HepG2 (cell line): ENCODE data around the gene STIM1. TPM values are rescaled to one million over a fixed set of nuclear protein-coding genes. Genes with fewer than 3 reads are reported as not detected.
A peak's percentile ranks its signal among the peaks of the same experiment; 100 is the strongest.

Source experiments
- AGO1 ChIP-seq: fragments of 200-400 bp; formaldehyde crosslinking; IDR thresholded peaks from 2 replicates; pipeline ENCODE4 v1.6.1; 2017; ENCODE audit warnings: mild to moderate bottlenecking, low read depth, low read length, moderate library complexity; ENCODE audit not compliant: poor library complexity, severe bottlenecking
- CAMTA2 ChIP-seq: sonication (generic); formaldehyde crosslinking; IDR thresholded peaks from 2 replicates; pipeline ENCODE4 v1.4.0; 2020; ENCODE audit warnings: mild to moderate bottlenecking, missing genetic modification reagents, borderline replicate concordance
- DBP ChIP-seq: sonication (generic); formaldehyde crosslinking; IDR thresholded peaks from 2 replicates; pipeline ENCODE4 v1.4.0; 2020; ENCODE audit warnings: missing genetic modification reagents; ENCODE audit errors: not compliant biosample characterization
- EED ChIP-seq: sonication (generic); formaldehyde crosslinking; IDR thresholded peaks from 2 replicates; pipeline ENCODE4 v1.5.0; 2020; ENCODE audit warnings: mild to moderate bottlenecking, missing genetic modification reagents
- ELF1 ChIP-seq: sonication (generic); formaldehyde crosslinking; IDR thresholded peaks from 2 replicates; pipeline ENCODE4 v1.4.0; 2020; ENCODE audit warnings: missing genetic modification reagents
- GZF1 ChIP-seq: sonication (generic); formaldehyde crosslinking; IDR thresholded peaks from 2 replicates; pipeline ENCODE4 v1.5.1; 2020; ENCODE audit warnings: mild to moderate bottlenecking, missing genetic modification reagents
- HDAC2 ChIP-seq: sonication (generic); formaldehyde crosslinking; IDR thresholded peaks from 2 replicates; pipeline ENCODE4 v1.4.0; 2020; ENCODE audit warnings: missing genetic modification reagents
- IKZF1 ChIP-seq: fragments of 450-650 bp; IDR thresholded peaks from 2 replicates; pipeline ENCODE4 v1.7.1; 2016
- IRF2 ChIP-seq: IDR thresholded peaks from 2 replicates; pipeline ENCODE4 v1.6.1; 2018; ENCODE audit warnings: missing genetic modification reagents, missing compliant biosample characterization
- KAT7 ChIP-seq: IDR thresholded peaks from 2 replicates; pipeline ENCODE4 v1.6.1; 2018; ENCODE audit warnings: borderline replicate concordance, missing compliant biosample characterization
- KDM6A ChIP-seq: IDR thresholded peaks from 2 replicates; pipeline ENCODE4 v1.6.1; 2016; ENCODE audit warnings: low read depth
- MAFF ChIP-seq: IDR thresholded peaks from 2 replicates; pipeline ENCODE4 v1.6.1; 2011; ENCODE audit warnings: low read depth, low read length, improper control_type of control experiment
- MIXL1 ChIP-seq: IDR thresholded peaks from 2 replicates; pipeline ENCODE4 v1.6.1; 2016
- NR2F1 ChIP-seq, 2 experiments: fragments of 450-650 bp in 1 of 2; formaldehyde crosslinking in 1 of 2; IDR thresholded peaks; 2 replicates each; pipeline versions ENCODE4 v1.5.0 to v1.6.1; 2016 to 2020; ENCODE audit warnings: mild to moderate bottlenecking in 1 of 2, missing compliant biosample characterization in 1 of 2, missing genetic modification reagents in 1 of 2, moderate library complexity in 1 of 2
- PLSCR1 ChIP-seq: sonication (generic); formaldehyde crosslinking; IDR thresholded peaks from 2 replicates; pipeline ENCODE4 v1.5.0; 2020; ENCODE audit warnings: missing genetic modification reagents, mild to moderate bottlenecking, borderline replicate concordance
- RARA ChIP-seq: IDR thresholded peaks from 2 replicates; pipeline ENCODE4 v1.6.1; 2016; ENCODE audit warnings: missing genetic modification reagents, missing compliant biosample characterization
- SATB2 ChIP-seq: sonication (generic); formaldehyde crosslinking; IDR thresholded peaks from 2 replicates; pipeline ENCODE4 v1.5.0; 2020; ENCODE audit warnings: missing genetic modification reagents
- SNRNP70 ChIP-seq: fragments of 200-400 bp; formaldehyde crosslinking; IDR thresholded peaks from 2 replicates; pipeline ENCODE4 v1.6.1; 2017; ENCODE audit warnings: mild to moderate bottlenecking, low read depth, low read length, moderate library complexity
- SP1 ChIP-seq, 2 experiments: fragments of 450-650 bp in 1 of 2; sonication (generic) in 1 of 2; formaldehyde crosslinking in 1 of 2; IDR thresholded peaks; 2 replicates each; pipeline versions ENCODE4 v1.4.0 to v1.6.1; 2016 to 2020; ENCODE audit warnings: missing genetic modification reagents in 1 of 2
- SRY ChIP-seq: sonication (generic); formaldehyde crosslinking; IDR thresholded peaks from 2 replicates; pipeline ENCODE4 v1.8.0; 2022; ENCODE audit warnings: mild to moderate bottlenecking, missing genetic modification reagents
- STAT5B ChIP-seq: sonication (generic); formaldehyde crosslinking; IDR thresholded peaks from 2 replicates; pipeline ENCODE4 v1.4.0; 2020; ENCODE audit warnings: missing genetic modification reagents
- TFDP2 ChIP-seq: sonication (generic); formaldehyde crosslinking; IDR thresholded peaks from 2 replicates; pipeline ENCODE4 v1.4.0; 2020; ENCODE audit warnings: missing genetic modification reagents
- TFE3 ChIP-seq: IDR thresholded peaks from 2 replicates; pipeline ENCODE4 v1.6.1; 2016
- ZBTB3 ChIP-seq: sonication (generic); formaldehyde crosslinking; IDR thresholded peaks from 2 replicates; pipeline ENCODE4 v1.4.0; 2020; ENCODE audit warnings: low read depth, mild to moderate bottlenecking, moderate library complexity, missing genetic modification reagents, borderline replicate concordance
- ZC3H4 ChIP-seq: sonication (generic); formaldehyde crosslinking; IDR thresholded peaks from 2 replicates; pipeline ENCODE4 v1.4.0; 2020; ENCODE audit warnings: missing genetic modification reagents, borderline replicate concordance
- ZKSCAN5 ChIP-seq: sonication (generic); formaldehyde crosslinking; IDR thresholded peaks from 2 replicates; pipeline ENCODE4 v1.5.1; 2020; ENCODE audit warnings: mild to moderate bottlenecking, missing genetic modification reagents
- ZMYM3 ChIP-seq: sonication (generic); formaldehyde crosslinking; IDR thresholded peaks from 2 replicates; pipeline ENCODE4 v1.5.1; 2020; ENCODE audit warnings: mild to moderate bottlenecking, missing genetic modification reagents
- ZNF530 ChIP-seq: sonication (generic); formaldehyde crosslinking; IDR thresholded peaks from 2 replicates; pipeline ENCODE4 v1.5.0; 2020; ENCODE audit warnings: low read depth, mild to moderate bottlenecking, missing genetic modification reagents
- ZNF615 ChIP-seq: sonication (generic); formaldehyde crosslinking; IDR thresholded peaks from 2 replicates; pipeline ENCODE4 v1.5.0; 2020; ENCODE audit warnings: mild to moderate bottlenecking, missing genetic modification reagents, borderline replicate concordance
- polyA plus RNA-seq, 8 experiments: library from polyadenylated mRNA; depleted of rRNA in 3 of 8; stranded (reverse) in 7 of 8; unstranded in 1 of 8; fragments of >200 nt; fragmentation: Illumina TruSeq in 4 of 8; extraction: Trizol in 4 of 8; gene quantifications; 2 replicates each; pipeline versions ENCODE4 v1.2.1 to v1.2.3, GENCODE V29; 2011 to 2016; ENCODE audit warnings: low read depth in 4 of 8, missing spikeins in 1 of 8, mixed read lengths in 1 of 8; ENCODE audit not compliant: insufficient read depth in 1 of 8
- total RNA-seq, 5 experiments: library from RNA; depleted of rRNA; stranded (reverse); fragments of >200 nt; fragmentation: Illumina TruSeq; extraction: Trizol; gene quantifications; 2 replicates each; pipeline ENCODE4 v1.2.3, GENCODE V29; 2016; ENCODE audit warnings: low read depth in 1 of 5

STIM1 gene
- total and polyA plus RNA-seq, 2 of the 13 experiments (the other 11 are each of a cell fraction or from before 2014, with no cell fraction given): 19.2 to 28.5 TPM

- peak; percentile 35; the same call in 1 of the 2 replicates for TF ChIP-seq ZBTB3 (CRISPR knock-in tag)
- no peak for TF ChIP-seq SATB2
- no peak for TF ChIP-seq EED (CRISPR knock-in tag)
- no peak for TF ChIP-seq MIXL1 (CRISPR knock-in tag)
- no peak for TF ChIP-seq DBP (CRISPR knock-in tag)
- TF ChIP-seq ZNF615 (CRISPR knock-in tag): no peak
- TF ChIP-seq ELF1 (CRISPR knock-in tag): no peak
- TF ChIP-seq SRY: no peak
- TF ChIP-seq HDAC2 (CRISPR knock-in tag): peak; percentile 48; the same call in 1 of the 2 replicates
- no peak for TF ChIP-seq STAT5B (CRISPR knock-in tag)
- peak; percentile 70; the same call in 1 of the 2 replicates for TF ChIP-seq KAT7 (CRISPR knock-in tag)
- no peak for TF ChIP-seq GZF1 (CRISPR knock-in tag)
- TF ChIP-seq IKZF1: no peak
- TF ChIP-seq NR2F1 (CRISPR knock-in tag; IDR thresholded peaks at IDR 0.05): no peak
- TF ChIP-seq ZNF530 (CRISPR knock-in tag): no peak
- TF ChIP-seq PLSCR1 (CRISPR knock-in tag): no peak
- 0 out of 2 replicates have a peak, but pooled peaks have one; percentile 17 for TF ChIP-seq MAFF
- TF ChIP-seq IRF2 (CRISPR knock-in tag): 0 out of 2 replicates have a peak, but pooled peaks have one; percentile 22
- peak; percentile 78 for TF ChIP-seq ZMYM3 (CRISPR knock-in tag)
- no peak for TF ChIP-seq KDM6A
- no peak for TF ChIP-seq ZKSCAN5 (CRISPR knock-in tag)
- no peak for TF ChIP-seq AGO1
- TF ChIP-seq SNRNP70: no peak
- no peak for TF ChIP-seq TFDP2 (CRISPR knock-in tag)
- TF ChIP-seq RARA: peak; percentile 67
- no peak for TF ChIP-seq SP1 (IDR thresholded peaks at IDR 0.05)
- TF ChIP-seq SP1 (CRISPR knock-in tag; IDR thresholded peaks at IDR 0.05): no peak
- no peak for TF ChIP-seq CAMTA2 (CRISPR knock-in tag)
- no peak for TF ChIP-seq ZC3H4 (CRISPR knock-in tag)
- TF ChIP-seq TFE3: no peak
Measured at GRCh38 chr11:3866206-3866605, 10.7 kb downstream of the STIM1 start (continued).
